ENCODE data around the gene CEP72.

DNA sequence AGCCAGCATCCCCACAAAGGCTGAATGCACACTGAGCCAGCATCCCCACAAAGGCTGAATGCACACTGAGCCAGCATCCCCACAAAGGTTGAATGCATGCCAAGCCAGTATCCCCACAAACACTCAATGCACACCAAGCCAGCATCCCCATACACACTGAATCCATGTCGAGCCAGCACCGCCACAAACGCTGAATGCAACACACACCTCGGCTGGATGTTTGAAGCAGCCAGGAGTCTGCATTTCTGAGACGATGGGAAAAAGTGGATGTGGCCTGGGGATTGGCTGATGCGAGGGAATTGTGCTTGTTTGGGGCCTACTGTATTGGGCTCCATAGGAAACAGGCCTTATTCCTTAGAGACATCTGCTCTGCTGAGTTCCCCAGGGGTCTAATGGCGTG, 30.9 kb upstream of the CEP72 start:
- TF ChIP-seq, protein P1, sequence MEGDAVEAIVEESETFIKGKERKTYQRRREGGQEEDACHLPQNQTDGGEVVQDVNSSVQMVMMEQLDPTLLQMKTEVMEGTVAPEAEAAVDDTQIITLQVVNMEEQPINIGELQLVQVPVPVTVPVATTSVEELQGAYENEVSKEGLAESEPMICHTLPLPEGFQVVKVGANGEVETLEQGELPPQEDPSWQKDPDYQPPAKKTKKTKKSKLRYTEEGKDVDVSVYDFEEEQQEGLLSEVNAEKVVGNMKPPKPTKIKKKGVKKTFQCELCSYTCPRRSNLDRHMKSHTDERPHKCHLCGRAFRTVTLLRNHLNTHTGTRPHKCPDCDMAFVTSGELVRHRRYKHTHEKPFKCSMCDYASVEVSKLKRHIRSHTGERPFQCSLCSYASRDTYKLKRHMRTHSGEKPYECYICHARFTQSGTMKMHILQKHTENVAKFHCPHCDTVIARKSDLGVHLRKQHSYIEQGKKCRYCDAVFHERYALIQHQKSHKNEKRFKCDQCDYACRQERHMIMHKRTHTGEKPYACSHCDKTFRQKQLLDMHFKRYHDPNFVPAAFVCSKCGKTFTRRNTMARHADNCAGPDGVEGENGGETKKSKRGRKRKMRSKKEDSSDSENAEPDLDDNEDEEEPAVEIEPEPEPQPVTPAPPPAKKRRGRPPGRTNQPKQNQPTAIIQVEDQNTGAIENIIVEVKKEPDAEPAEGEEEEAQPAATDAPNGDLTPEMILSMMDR (conservative IDR thresholded peaks at IDR 0.05; ENCODE audit: low read depth, low read length) = no peak
- no peak for TF ChIP-seq EZH2 (IDR thresholded peaks at IDR 0.05; ENCODE audit: low read length, unreplicated experiment)
